ENCODE results near the gene NLE1. TPM values are rescaled to one million over a fixed set of nuclear protein-coding genes. Genes with fewer than 3 reads are reported as not detected.

Gene NLE1
- total and polyA plus RNA-seq, 4 donors: 2.1 to 7.7 (median 5.8) TPM

DNA sequence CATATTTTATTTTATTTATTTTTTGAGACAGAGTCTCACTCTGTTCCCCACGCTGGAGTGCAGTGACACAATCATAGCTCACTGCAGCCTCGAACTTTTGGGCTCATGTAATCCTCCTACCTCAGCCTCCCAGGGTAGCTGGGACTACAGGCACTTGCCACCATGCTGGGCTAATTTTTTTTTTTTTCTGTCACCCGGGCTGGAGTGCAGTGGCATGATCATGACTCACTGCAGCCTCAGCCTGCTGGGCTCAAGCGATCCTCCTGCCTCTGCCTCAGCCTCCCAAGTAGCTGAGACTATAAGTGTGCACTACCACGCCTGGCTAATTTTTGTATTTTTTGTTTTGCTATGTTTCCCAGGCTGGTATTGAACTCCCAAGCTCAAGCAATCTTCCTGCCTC lies 22.6 kb upstream of the NLE1 start:
- Histone ChIP-seq H3K4me3 (ENCODE audit: low read depth in 1 of 3, low read length in 3 of 3) (no peak overlapping the region), H3K27me3 (ENCODE audit: control insufficient read depth in 4 of 4, insufficient read depth in 4 of 4, low read length in 3 of 4) (peaks cover 0 to 3% (median 0%) of the 10 kb centered on the region in 4 donors), H3K27ac (ENCODE audit: low read depth in 1 of 2, low read length in 2 of 2) (no peak overlapping the region), H3K4me1 (ENCODE audit: control insufficient read depth in 4 of 4, insufficient read depth in 4 of 4, low read length in 3 of 4) (no peaks in the 10 kb centered on the region), H3K9ac (ENCODE audit: low read depth in 1 of 2, low read length in 2 of 2) (no peak overlapping the region), H3K9me3 (ENCODE audit: control insufficient read depth in 4 of 4, low read length in 3 of 4) (no peaks in the 10 kb centered on the region), H3K36me3 (ENCODE audit: control insufficient read depth in 4 of 4, insufficient read depth in 3 of 4, low read depth in 1 of 4, low read length in 3 of 4) (no peaks in the 10 kb centered on the region)
- DNase-seq (ENCODE audit: low spot score): no peak
- 76% methylated on average over 5 of the region's 5 CpGs for WGBS
- no peak for TF ChIP-seq RXRA (IDR thresholded peaks at IDR 0.05)
- no peak for TF ChIP-seq HNF4G (IDR thresholded peaks at IDR 0.05)
- TF ChIP-seq GABPA (IDR thresholded peaks at IDR 0.05 in 1 of 2, conservative IDR thresholded peaks at IDR 0.05 in 1 of 2): no peak

DNA sequence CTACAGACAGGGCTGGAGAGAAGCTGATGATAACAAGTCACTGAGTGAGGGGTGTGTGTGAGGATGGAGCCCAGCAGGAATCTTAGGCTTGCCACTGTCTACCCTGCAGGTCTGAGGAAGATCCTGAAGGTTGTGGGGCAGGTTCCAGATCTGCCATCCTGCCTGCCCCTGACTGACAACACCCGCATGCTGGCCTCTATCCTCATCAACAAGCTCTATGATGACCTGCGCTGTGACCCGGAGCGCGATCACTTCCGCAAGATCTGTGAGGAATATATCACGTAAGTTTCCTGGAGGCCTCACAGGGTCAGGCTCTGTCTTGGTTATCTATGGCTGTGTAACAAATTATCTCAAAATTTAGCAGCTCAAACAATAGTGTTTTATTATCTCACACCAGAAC lies 21.8 kb upstream of the NLE1 start:
- WGBS: 93% methylated on average over 7 of the region's 7 CpGs
- no peak overlapping the region for H3K4me3 ChIP-seq (ENCODE audit: low read depth in 1 of 3, low read length in 3 of 3)
- no peaks in the 10 kb centered on the region for H3K36me3 ChIP-seq (ENCODE audit: control insufficient read depth in 4 of 4, insufficient read depth in 3 of 4, low read depth in 1 of 4, low read length in 3 of 4)
- H3K27me3 ChIP-seq (ENCODE audit: control insufficient read depth in 4 of 4, insufficient read depth in 4 of 4, low read length in 3 of 4): peaks cover 0 to 3% (median 0%) of the 10 kb centered on the region in 4 donors
- no peak overlapping the region for H3K9ac ChIP-seq (ENCODE audit: low read depth in 1 of 2, low read length in 2 of 2)
- no peak overlapping the region for H3K27ac ChIP-seq (ENCODE audit: low read depth in 1 of 2, low read length in 2 of 2)
- no peak for DNase-seq (ENCODE audit: low spot score)
- no peaks in the 10 kb centered on the region for H3K4me1 ChIP-seq (ENCODE audit: control insufficient read depth in 4 of 4, insufficient read depth in 4 of 4, low read length in 3 of 4)
- no peak for TF ChIP-seq YY1 (IDR thresholded peaks at IDR 0.05)
- no peaks in the 10 kb centered on the region for H3K9me3 ChIP-seq (ENCODE audit: control insufficient read depth in 4 of 4, low read length in 3 of 4)

DNA sequence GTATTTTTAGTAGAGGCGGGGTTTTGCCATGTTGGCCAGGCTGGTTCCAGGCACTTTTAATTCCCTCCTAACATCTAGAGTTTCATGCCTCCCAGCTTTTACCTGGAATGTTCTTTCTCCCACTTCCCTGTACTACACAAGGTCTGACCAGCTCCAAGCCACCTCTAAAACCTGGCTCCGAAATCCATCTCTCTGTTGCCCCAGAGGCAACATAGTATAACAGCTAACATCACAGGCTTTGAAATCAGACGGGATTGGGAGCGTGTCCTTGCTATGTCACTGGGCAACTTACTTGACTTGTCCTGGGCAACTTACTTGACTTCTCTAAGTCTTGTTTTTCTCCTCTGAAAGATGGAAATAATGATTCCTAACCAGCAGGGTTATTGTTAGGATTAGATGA lies 20.7 kb upstream of the NLE1 start:
- no peak overlapping the region for H3K27ac ChIP-seq (ENCODE audit: low read depth in 1 of 2, low read length in 2 of 2)
- TF ChIP-seq RXRA (IDR thresholded peaks at IDR 0.05) (no peak), GABPA (IDR thresholded peaks at IDR 0.05 in 1 of 2, conservative IDR thresholded peaks at IDR 0.05 in 1 of 2) (no peak), SP1 (IDR thresholded peaks at IDR 0.05) (no peak), JUND (IDR thresholded peaks at IDR 0.05) (no peak)
- TF ChIP-seq, protein P1, sequence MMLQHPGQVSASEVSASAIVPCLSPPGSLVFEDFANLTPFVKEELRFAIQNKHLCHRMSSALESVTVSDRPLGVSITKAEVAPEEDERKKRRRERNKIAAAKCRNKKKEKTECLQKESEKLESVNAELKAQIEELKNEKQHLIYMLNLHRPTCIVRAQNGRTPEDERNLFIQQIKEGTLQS (IDR thresholded peaks at IDR 0.05): no peak

DNA sequence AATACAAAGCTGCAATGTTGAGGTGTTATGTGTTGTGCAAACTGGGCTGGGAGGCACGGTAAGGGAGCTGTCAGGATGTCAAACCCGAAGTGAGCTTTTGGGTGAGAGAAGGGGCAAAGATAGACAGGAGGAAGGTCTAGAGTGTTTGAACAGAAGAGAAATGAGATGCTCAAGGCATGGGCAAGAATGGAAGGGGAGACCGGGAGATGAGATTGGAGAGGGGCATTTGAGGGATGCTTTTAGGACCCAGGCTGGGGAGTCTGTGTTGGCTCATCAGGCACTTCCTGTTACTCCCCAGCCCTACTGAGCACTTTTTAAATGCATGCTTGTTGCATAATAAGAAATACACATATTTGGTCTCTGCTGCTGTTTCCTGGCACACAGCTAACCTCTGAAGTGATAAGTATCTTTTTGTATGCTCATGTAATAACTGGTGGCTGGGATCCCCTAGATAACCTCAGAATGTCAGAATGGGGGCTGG lies 19.2 kb upstream of the NLE1 start:
- H3K9me3 ChIP-seq (ENCODE audit: control insufficient read depth in 4 of 4, low read length in 3 of 4): no peaks in the 10 kb centered on the region
- H3K4me3 ChIP-seq (ENCODE audit: low read depth in 1 of 3, low read length in 3 of 3): no peak overlapping the region
- TF ChIP-seq SP1 (IDR thresholded peaks at IDR 0.05) (no peak), GABPA (IDR thresholded peaks at IDR 0.05 in 1 of 2, conservative IDR thresholded peaks at IDR 0.05 in 1 of 2) (no peak), RXRA (IDR thresholded peaks at IDR 0.05) (no peak), JUND (IDR thresholded peaks at IDR 0.05) (no peak), HNF4A (conservative IDR thresholded peaks at IDR 0.05) (no peak), YY1 (IDR thresholded peaks at IDR 0.05) (no peak), RAD21 (IDR thresholded peaks at IDR 0.05) (no peak), NR2F2 (IDR thresholded peaks at IDR 0.05) (no peak), FOXA2 (IDR thresholded peaks at IDR 0.05) (no peak), EGR1 (IDR thresholded peaks at IDR 0.05; ENCODE audit: low read depth in 2 of 2) (no peak), HNF4G (IDR thresholded peaks at IDR 0.05) (no peak)
- TF ChIP-seq, protein P2, sequence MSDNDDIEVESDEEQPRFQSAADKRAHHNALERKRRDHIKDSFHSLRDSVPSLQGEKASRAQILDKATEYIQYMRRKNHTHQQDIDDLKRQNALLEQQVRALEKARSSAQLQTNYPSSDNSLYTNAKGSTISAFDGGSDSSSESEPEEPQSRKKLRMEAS (IDR thresholded peaks at IDR 0.05): no peak
- 68% methylated on average over 3 of the region's 3 CpGs for WGBS
- H3K27ac ChIP-seq (ENCODE audit: low read depth in 1 of 2, low read length in 2 of 2): peak overlapping the region in 1 of 2 donors; percentile 21
- H3K36me3 ChIP-seq (ENCODE audit: control insufficient read depth in 4 of 4, insufficient read depth in 3 of 4, low read depth in 1 of 4, low read length in 3 of 4): no peaks in the 10 kb centered on the region
- no peaks in the 10 kb centered on the region for H3K4me1 ChIP-seq (ENCODE audit: control insufficient read depth in 4 of 4, insufficient read depth in 4 of 4, low read length in 3 of 4)
- no peak for DNase-seq (ENCODE audit: low spot score)
- no peaks in the 10 kb centered on the region for H3K27me3 ChIP-seq (ENCODE audit: control insufficient read depth in 4 of 4, insufficient read depth in 4 of 4, low read length in 3 of 4)
- H3K9ac ChIP-seq (ENCODE audit: low read depth in 1 of 2, low read length in 2 of 2): no peak overlapping the region

More for the DNA sequence above, 20.7 kb upstream of the NLE1 start:
- H3K9ac ChIP-seq (ENCODE audit: low read depth in 1 of 2, low read length in 2 of 2): no peak overlapping the region
- H3K4me1 ChIP-seq (ENCODE audit: control insufficient read depth in 4 of 4, insufficient read depth in 4 of 4, low read length in 3 of 4): no peaks in the 10 kb centered on the region
- no peaks in the 10 kb centered on the region for H3K36me3 ChIP-seq (ENCODE audit: control insufficient read depth in 4 of 4, insufficient read depth in 3 of 4, low read depth in 1 of 4, low read length in 3 of 4)
- no peaks in the 10 kb centered on the region for H3K9me3 ChIP-seq (ENCODE audit: control insufficient read depth in 4 of 4, low read length in 3 of 4)
- 80% methylated on average over 4 of the region's 4 CpGs for WGBS
- no peak for DNase-seq (ENCODE audit: low spot score)
- H3K4me3 ChIP-seq (ENCODE audit: low read depth in 1 of 3, low read length in 3 of 3): no peak overlapping the region
- H3K27me3 ChIP-seq (ENCODE audit: control insufficient read depth in 4 of 4, insufficient read depth in 4 of 4, low read length in 3 of 4): peaks cover 0 to 3% (median 0%) of the 10 kb centered on the region in 4 donors

Measured in liver (tissue), 9 donors.